ENCODE data around the gene FRK. TPM values are rescaled to one million over a fixed set of nuclear protein-coding genes. Genes with fewer than 3 reads are reported as not detected.

Gene FRK
- total RNA-seq, 1 donor from 2014 or later, result 8.1 TPM

GRCh38 chr6:116016846-116017545 lies 43.7 kb downstream of the FRK start:
- DNase-seq (ENCODE audit: low read depth), result no peak
- no peak overlapping the region for H3K4me3 ChIP-seq (ENCODE audit: low read depth, low read length)
- TF ChIP-seq, protein P1, sequence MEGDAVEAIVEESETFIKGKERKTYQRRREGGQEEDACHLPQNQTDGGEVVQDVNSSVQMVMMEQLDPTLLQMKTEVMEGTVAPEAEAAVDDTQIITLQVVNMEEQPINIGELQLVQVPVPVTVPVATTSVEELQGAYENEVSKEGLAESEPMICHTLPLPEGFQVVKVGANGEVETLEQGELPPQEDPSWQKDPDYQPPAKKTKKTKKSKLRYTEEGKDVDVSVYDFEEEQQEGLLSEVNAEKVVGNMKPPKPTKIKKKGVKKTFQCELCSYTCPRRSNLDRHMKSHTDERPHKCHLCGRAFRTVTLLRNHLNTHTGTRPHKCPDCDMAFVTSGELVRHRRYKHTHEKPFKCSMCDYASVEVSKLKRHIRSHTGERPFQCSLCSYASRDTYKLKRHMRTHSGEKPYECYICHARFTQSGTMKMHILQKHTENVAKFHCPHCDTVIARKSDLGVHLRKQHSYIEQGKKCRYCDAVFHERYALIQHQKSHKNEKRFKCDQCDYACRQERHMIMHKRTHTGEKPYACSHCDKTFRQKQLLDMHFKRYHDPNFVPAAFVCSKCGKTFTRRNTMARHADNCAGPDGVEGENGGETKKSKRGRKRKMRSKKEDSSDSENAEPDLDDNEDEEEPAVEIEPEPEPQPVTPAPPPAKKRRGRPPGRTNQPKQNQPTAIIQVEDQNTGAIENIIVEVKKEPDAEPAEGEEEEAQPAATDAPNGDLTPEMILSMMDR (conservative IDR thresholded peaks at IDR 0.05; ENCODE audit: low read depth, low read length), result no peak

DNA sequence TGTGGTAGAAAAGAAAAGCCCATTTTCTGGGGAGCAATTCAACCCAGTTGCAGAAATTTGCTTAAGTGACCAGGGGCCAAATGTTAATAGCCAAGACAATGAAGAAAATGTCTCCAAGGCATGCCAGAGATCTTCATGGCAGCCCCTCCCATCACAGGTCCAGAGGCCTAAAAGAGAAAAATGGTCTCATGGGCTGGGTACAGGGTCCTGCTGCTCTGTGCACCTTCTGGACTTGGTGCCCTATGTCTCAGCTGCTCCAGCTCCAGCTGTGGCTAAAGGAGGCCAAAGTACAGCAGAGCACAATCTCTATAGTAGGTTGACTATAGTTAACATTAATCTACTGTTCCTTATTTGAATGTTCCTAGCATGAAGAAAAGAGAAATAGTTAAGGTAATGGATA lies 44.7 kb downstream of the FRK start:
- DNase-seq (ENCODE audit: low read depth), result no peak
- TF ChIP-seq, protein P1 (conservative IDR thresholded peaks at IDR 0.05; ENCODE audit: low read depth, low read length), result no peak
- H3K4me3 ChIP-seq (ENCODE audit: low read depth, low read length), result no peak overlapping the region

DNA sequence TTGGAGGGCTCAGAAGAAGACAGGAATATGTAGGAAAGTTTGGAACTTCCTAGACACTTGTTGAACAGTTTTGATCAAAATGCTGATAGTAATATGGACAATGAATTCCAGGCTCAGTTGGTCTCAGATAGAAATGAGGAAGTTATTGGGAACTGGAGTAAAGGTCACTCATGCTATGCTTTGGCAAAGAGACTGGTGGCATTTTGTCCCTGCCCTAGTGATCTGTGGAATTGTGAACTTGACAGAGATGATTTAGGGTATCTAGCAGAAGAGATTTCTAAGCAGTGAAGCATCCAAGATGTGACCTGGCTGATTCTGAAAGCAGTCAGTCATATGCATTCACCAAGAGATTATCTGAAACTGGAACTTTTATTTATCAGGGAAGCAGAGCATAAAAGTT lies 45.1 kb downstream of the FRK start:
- no peak overlapping the region for H3K4me3 ChIP-seq (ENCODE audit: low read depth, low read length)
- DNase-seq (ENCODE audit: low read depth), result no peak
- TF ChIP-seq, protein P1 (conservative IDR thresholded peaks at IDR 0.05; ENCODE audit: low read depth, low read length), result no peak

DNA sequence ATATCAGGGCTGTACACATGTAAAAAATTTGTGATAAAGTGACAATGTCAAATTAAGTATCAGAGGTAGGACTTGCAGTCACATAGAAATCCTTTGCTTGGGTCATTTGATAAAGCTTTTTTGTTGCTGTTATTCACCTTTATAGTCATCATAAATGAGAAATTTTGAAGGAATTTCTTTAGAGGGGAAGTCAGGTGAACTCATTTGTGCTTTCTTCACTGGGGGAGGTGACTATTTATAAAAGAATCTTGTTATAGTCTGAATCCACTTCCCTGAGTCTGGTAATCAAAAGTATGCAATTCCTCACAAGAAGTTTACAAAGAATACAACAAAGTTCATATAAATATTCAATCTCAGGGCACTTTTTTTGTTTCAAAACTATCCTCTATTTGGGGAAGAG lies 47.7 kb downstream of the FRK start:
- H3K4me3 ChIP-seq (ENCODE audit: low read depth, low read length), result no peak overlapping the region
- DNase-seq (ENCODE audit: low read depth), result no peak
- TF ChIP-seq, protein P1 (conservative IDR thresholded peaks at IDR 0.05; ENCODE audit: low read depth, low read length), result no peak

- H3K4me3 ChIP-seq (ENCODE audit: low read depth, low read length), result no peak overlapping the region
- TF ChIP-seq, protein P1 (conservative IDR thresholded peaks at IDR 0.05; ENCODE audit: low read depth, low read length), result no peak
- DNase-seq (ENCODE audit: low read depth), result no peak
Measured at GRCh38 chr6:116012471-116012949, 48.2 kb downstream of the FRK start.

DNA sequence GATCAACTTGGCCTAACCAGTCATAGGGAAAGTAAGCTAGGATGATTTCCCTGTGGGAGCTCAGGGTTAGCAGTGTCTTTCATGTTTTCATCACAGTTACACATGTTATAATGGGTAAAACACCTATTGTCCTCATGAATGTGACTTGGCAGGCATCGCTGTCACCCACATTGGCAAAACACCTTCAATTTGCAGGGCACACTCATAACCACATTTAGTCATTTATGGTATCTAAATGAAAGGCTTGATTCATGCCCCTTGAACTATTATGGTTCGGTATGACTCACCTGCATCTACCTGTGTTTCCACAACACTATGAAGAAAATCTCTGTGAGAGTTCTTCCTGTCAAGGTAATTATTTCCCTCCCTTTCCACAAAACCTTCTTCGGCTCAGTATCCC lies 49.2 kb downstream of the FRK start:
- H3K4me3 ChIP-seq (ENCODE audit: low read depth, low read length), result no peak overlapping the region
- TF ChIP-seq, protein P1 (conservative IDR thresholded peaks at IDR 0.05; ENCODE audit: low read depth, low read length), result no peak
- no peak for DNase-seq (ENCODE audit: low read depth)
